Measurements from ENCODE around the gene B4GALT7.

DNA sequence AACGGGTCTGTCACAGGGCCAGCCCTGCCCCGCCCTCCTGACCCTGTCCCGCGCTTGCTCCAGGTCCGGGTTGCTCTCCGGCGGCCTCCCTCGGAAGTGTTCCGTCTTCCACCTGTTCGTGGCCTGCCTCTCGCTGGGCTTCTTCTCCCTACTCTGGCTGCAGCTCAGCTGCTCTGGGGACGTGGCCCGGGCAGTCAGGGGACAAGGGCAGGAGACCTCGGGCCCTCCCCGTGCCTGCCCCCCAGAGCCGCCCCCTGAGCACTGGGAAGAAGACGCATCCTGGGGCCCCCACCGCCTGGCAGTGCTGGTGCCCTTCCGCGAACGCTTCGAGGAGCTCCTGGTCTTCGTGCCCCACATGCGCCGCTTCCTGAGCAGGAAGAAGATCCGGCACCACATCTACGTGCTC is 4.2 kb downstream of the B4GALT7 start:
- TF ChIP-seq POLR2A (IDR thresholded peaks at IDR 0.05) = no peak
- TF ChIP-seq, protein P1, sequence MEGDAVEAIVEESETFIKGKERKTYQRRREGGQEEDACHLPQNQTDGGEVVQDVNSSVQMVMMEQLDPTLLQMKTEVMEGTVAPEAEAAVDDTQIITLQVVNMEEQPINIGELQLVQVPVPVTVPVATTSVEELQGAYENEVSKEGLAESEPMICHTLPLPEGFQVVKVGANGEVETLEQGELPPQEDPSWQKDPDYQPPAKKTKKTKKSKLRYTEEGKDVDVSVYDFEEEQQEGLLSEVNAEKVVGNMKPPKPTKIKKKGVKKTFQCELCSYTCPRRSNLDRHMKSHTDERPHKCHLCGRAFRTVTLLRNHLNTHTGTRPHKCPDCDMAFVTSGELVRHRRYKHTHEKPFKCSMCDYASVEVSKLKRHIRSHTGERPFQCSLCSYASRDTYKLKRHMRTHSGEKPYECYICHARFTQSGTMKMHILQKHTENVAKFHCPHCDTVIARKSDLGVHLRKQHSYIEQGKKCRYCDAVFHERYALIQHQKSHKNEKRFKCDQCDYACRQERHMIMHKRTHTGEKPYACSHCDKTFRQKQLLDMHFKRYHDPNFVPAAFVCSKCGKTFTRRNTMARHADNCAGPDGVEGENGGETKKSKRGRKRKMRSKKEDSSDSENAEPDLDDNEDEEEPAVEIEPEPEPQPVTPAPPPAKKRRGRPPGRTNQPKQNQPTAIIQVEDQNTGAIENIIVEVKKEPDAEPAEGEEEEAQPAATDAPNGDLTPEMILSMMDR (IDR thresholded peaks at IDR 0.05) = no peak

Data from testis (tissue), 2 donors.